HG02642 (cell line): ENCODE measurements around the gene PRPSAP1.

Experiments used
- ATAC-seq: cut with Tn5 transposase; IDR thresholded peaks from one replicate; pipeline ENCODE4 v1.9.1; 2021; ENCODE audit warnings: mild to moderate bottlenecking; ENCODE audit not compliant: unreplicated experiment, poor library complexity

The PRPSAP1 gene

GRCh38 chr17:76279742-76280287 is 73.9 kb downstream of the PRPSAP1 start:
- no peak for ATAC-seq

DNA sequence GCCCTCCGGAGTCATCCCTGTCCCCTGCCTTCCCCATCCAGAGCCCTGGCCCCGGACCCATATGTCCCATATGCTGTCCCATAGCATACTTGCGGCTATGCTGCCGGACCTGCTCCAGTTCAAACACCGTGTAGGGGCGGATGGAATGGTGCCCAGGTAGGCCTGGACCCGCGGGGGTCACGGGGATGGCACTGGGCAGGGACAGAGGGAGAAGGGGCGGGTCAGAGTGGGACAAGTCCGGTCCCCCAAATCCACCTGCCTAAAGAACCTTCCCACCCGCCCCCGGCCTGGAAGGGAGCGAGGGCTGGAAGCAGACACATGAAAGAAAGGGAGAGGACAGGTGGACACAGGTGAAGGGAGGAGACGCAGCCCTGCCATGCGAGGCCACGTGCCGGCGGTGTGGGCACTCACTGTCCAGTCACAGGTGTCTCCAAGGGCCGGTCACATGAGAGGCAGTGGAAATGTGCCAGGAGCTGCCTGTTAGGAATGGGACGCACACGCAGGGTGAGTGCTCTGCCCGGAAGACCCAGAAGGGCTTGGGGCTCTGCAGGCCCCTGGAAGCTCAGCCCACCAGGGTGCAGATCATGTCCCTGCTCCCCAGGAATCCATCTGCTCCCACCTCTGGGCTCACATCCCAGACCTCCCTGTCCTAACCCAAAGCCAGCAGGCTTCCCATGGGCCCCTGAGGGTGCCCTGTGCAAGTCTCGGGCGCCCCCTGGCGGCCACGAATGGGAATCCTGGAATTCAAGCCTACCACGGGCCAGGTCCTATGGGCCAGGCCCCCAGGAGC is 74.6 kb downstream of the PRPSAP1 start:
- ATAC-seq = peak; percentile 45

DNA sequence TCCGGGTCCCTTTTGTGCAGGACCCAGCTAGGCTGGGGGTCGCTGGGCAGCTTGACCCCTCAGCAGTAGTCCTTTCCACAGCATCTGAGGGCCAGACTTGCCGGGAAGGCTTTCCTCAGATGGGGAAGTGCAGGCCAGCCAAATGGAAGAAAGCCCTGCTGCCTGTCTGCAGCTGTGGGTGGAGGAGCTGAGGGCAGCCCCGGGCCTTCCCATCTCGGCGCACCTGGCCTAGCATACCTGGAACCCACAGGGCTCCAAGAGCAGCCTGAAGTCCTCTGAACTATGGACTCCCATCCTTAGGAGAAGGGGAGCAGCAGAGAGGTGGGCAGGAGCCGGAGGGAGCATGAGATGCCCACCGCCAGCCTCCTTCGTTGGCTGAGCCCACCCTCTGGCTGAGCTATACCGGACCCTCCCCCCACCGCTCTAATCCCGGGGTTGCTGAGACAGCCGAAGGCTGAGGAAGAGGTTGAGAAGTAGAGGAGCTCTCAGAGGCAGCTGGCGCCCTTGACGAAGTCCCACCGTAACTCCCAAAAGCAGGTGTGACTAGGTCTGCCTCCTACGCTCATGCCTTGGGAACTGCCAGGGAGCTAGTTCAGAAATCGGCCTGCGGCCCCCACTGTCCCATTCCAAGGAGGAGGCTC is 75.3 kb downstream of the PRPSAP1 start:
- no peak for ATAC-seq

GRCh38 chr17:76277300-76278267 is 76.1 kb downstream of the PRPSAP1 start:
- no peak for ATAC-seq

- no peak for ATAC-seq
These were observed 77.0 kb downstream of the PRPSAP1 start for GRCh38 chr17:76276461-76277299.

DNA sequence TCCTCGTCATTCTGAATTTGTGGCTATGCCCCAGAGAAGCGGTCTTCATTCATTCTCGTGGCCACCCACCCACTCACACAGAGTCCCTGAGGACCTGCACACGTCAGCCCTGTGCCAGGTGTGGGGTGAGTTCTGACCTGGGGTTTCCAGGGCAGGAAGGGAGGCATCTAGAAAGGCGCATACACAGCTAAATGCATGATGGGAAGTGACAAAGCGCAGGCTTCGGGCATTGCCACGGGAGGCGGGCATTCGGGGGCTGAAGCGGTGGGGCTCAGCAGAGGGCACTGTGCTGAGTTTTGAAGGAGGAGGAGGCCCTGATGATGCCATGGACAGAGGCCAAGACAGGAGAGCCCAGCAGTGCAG is 77.7 kb downstream of the PRPSAP1 start:
- ATAC-seq = no peak

- no peak for ATAC-seq
These were observed 78.2 kb downstream of the PRPSAP1 start for GRCh38 chr17:76275382-76276068.

DNA sequence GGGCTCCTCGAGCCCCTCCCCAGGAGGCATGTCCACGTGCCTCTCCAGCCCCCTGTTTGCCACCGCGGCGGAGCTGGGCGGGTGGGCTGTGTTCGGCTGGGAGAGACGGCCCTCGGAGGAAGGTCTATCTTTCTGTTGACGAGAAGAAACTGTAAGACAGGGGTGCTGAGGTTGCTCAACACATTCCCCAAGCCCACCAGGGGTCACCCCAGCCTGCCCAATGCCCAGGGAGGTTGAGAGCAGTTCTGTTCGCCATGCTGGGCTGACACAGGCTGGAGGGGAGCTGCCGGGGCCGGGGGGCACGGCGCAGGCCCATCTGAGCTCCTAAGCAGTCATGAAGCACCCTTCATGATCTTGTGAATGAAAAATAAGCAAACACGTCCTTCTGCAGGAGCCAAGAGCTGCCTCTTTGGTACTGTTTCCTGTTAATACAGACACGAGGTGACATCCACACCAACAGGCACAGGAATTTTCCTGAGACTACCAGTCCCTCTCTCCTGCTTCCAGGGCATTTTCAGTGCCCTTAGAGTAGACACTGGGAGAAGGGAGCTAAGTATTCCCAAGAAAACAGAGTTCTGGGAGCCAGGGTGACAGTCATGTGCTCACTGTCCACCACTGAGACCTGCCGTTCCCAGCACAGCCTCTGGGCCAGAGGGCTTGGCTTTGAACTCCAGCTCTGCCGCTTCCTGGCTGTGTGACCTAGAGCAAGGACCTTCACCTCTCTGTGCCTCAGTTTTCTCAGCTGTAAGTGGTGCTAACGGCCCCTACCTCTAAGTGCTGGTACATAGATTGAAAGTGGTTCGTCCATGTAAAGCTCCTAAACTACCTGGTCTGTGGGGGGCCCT is 79.4 kb downstream of the PRPSAP1 start:
- ATAC-seq = no peak

DNA sequence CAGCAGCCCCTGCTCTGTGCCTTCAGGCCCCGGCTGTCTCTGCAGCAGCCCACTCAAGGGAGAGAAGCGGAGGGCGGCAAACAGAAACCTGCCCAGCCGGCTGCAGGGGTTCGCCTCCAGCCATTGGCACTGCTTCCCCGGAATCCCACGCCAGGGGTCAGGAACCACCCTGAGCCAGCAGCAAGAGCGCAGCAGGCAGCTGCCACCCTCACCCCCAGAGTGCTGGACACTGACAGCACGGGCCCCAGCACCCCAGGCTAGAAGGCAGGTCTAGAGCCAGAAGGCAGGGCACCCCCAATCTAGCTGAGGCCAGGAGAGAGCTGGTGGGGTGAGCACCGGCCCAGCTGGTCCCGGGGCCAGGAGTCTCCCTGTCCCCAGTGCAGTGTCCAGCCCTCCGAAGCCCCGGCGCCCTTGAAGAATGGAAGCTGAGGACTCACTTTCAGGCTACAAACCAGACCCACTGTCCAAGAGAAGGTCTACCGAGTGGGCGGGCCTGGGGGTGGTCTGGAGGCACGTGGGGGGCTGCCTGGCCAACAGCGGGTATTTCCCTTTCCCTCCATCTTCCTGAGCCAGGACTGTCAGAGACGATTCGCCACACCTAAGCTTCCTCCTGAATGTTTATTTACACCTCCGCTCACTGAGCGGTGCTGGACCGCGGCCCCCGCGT is 80.1 kb downstream of the PRPSAP1 start:
- ATAC-seq = no peak

- ATAC-seq = peak; percentile 28
These were observed 80.9 kb downstream of the PRPSAP1 start for GRCh38 chr17:76272541-76273444.

- ATAC-seq = peak; percentile 50
These were observed 81.8 kb downstream of the PRPSAP1 start for GRCh38 chr17:76271669-76272540.

DNA sequence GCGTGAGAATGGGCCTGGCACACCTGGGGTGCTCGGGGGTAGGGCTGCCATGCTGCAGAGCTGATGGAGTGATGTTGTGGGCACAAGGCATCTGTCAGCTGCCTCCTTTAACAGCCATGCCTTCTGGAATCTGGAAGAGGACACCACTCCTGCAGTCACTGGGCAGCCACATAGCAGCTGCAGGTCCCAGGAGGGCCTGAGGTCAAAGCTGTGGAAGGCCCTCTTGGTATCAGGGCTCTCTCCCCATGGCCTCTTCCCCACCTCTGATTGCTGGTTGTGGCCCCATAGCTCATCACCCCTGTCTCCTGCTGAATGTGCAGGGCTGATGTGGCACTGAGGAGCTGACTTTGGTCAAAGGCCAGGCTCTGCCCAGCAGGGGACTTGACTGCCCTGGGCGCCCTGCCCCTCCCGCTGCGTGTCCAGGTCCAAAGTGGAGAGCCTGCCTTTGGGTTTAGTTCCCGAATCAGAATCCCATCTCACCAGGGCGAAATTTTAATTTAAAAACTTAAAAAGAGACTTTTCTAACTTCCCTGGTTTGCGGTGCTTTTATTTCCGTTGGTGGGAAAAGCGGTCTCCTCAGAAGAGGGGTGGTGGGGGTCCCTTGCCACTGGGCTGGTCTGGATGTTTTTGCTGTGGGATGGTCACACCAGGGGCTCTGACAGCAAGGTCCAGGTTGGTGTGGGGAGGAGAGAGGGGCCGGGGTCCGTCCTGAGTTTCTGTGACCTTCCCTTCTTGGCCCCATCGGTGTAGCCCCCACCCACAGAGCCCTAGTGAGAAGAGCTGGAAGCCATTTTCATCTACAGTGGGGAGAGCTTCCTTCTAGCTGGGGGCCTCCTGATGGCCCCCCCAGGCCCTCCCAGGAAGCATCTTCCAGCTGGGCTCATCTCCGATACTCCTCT is 82.7 kb downstream of the PRPSAP1 start:
- ATAC-seq = peak; percentile 7

DNA sequence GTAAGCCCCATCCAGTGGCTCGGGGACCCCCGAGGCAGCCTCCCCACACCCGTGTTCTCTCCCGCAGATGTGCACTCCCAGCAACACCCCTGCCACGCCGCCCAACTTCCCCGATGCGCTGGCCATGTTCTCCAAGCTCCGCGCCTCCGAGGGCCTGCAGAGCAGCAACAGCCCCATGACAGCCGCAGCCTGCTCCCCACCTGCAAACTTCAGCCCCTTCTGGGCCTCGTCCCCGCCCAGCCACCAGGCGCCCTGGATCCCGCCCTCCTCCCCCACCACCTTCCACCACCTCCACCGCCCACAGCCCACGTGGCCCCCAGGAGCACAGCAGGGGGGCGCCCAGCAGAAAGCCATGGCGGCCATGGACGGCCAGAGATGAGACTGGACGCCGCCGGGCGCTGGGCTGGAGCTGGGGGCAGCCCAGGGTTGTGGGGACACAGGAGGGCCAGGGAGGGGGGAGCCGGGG is 83.6 kb downstream of the PRPSAP1 start:
- ATAC-seq = no peak
